ENCODE data around the gene FGFR1OP2.

GRCh38 chr12:26928661-26929060 lies 9.6 kb upstream of the FGFR1OP2 start:
- TF ChIP-seq POLR2AphosphoS5 (IDR thresholded peaks at IDR 0.05) (no peak), POLR2A (IDR thresholded peaks at IDR 0.05) (no peak), CTCF (IDR thresholded peaks at IDR 0.05) (no peak), EP300 (IDR thresholded peaks at IDR 0.05) (no peak)

Data from stomach (tissue), 4 donors.